ENCODE measurements around the gene TBC1D9B.

Gene TBC1D9B

GRCh38 chr5:179870952-179871351, 36.7 kb downstream of the TBC1D9B start:
- TF ChIP-seq, protein P1, sequence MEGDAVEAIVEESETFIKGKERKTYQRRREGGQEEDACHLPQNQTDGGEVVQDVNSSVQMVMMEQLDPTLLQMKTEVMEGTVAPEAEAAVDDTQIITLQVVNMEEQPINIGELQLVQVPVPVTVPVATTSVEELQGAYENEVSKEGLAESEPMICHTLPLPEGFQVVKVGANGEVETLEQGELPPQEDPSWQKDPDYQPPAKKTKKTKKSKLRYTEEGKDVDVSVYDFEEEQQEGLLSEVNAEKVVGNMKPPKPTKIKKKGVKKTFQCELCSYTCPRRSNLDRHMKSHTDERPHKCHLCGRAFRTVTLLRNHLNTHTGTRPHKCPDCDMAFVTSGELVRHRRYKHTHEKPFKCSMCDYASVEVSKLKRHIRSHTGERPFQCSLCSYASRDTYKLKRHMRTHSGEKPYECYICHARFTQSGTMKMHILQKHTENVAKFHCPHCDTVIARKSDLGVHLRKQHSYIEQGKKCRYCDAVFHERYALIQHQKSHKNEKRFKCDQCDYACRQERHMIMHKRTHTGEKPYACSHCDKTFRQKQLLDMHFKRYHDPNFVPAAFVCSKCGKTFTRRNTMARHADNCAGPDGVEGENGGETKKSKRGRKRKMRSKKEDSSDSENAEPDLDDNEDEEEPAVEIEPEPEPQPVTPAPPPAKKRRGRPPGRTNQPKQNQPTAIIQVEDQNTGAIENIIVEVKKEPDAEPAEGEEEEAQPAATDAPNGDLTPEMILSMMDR (IDR thresholded peaks at IDR 0.05; ENCODE audit: low read depth, low read length, missing control alignments), result no peak
- DNase-seq (ENCODE audit: low read depth), result no peak
- no peak overlapping the region for H3K4me3 ChIP-seq (ENCODE audit: low read depth, low read length)

DNA sequence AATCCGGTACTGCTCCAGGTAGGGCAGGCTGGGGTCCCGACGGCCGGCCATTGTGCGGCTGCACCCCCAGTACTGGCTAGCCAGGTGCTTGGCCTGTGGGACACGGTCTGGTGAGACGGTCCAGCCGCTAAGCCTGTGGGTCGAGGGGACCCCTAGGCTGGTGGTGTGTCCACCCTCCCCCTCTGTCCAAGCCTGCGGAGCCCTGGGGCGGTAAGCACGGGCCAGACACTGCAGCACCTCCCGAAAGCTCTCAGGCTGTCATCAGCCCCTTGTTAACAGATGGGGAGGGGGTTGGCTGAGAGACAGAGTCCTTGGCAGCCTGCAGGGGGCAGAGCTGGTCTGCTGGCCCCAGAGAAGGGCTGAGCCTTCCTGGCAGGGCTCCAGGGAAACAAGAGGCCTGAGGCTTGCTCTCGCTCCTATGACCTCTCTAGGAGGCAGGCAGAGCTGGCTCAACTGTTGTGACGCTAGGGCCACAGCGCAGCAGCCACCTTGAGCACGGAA, 37.2 kb downstream of the TBC1D9B start:
- no peak for DNase-seq (ENCODE audit: low read depth)
- TF ChIP-seq, protein P1 (IDR thresholded peaks at IDR 0.05; ENCODE audit: low read depth, low read length, missing control alignments), result peak; percentile 44
- H3K4me3 ChIP-seq (ENCODE audit: low read depth, low read length), result no peak overlapping the region

GRCh38 chr5:179869641-179870402, 37.9 kb downstream of the TBC1D9B start:
- DNase-seq (ENCODE audit: low read depth), result no peak
- TF ChIP-seq, protein P1 (IDR thresholded peaks at IDR 0.05; ENCODE audit: low read depth, low read length, missing control alignments), result no peak
- no peak overlapping the region for H3K4me3 ChIP-seq (ENCODE audit: low read depth, low read length)

DNA sequence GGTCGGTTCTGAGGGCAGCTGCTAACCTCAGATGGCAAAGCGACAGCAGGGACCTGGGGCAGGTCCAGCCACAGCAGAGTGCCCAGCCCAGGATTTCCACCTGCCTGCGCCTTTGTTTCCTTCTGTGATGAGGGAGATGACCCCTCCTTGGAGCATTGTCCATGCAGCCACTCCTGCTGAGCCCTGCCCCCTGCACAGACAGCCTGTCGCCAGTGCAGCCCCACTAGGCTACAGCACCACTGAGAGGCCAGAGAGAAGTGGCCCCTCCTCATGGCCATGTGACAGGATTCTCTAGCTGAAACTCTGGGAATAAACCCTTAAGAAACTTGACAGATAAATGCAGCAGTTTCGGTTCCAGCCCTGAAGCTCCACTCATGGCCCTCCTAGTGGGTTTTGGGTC, 38.6 kb downstream of the TBC1D9B start:
- no peak overlapping the region for H3K4me3 ChIP-seq (ENCODE audit: low read depth, low read length)
- no peak for DNase-seq (ENCODE audit: low read depth)
- TF ChIP-seq, protein P1 (IDR thresholded peaks at IDR 0.05; ENCODE audit: low read depth, low read length, missing control alignments), result no peak

GRCh38 chr5:179868541-179868940, 39.2 kb downstream of the TBC1D9B start:
- no peak overlapping the region for H3K4me3 ChIP-seq (ENCODE audit: low read depth, low read length)
- no peak for DNase-seq (ENCODE audit: low read depth)
- TF ChIP-seq, protein P1 (IDR thresholded peaks at IDR 0.05; ENCODE audit: low read depth, low read length, missing control alignments), result no peak

- H3K4me3 ChIP-seq (ENCODE audit: low read depth, low read length), result no peak overlapping the region
- no peak for DNase-seq (ENCODE audit: low read depth)
- TF ChIP-seq, protein P1 (IDR thresholded peaks at IDR 0.05; ENCODE audit: low read depth, low read length, missing control alignments), result no peak
Observed at GRCh38 chr5:179867476-179867875, 40.2 kb downstream of the TBC1D9B start.

GRCh38 chr5:179867079-179867465, 40.6 kb downstream of the TBC1D9B start:
- TF ChIP-seq, protein P1 (IDR thresholded peaks at IDR 0.05; ENCODE audit: low read depth, low read length, missing control alignments), result no peak
- no peak overlapping the region for H3K4me3 ChIP-seq (ENCODE audit: low read depth, low read length)
- no peak for DNase-seq (ENCODE audit: low read depth)

Data from GM12864 (cell line).